Retina (tissue), 1 donor: ENCODE measurements around the gene FKBP5.
"Not testable (repeated sequence)": the region's sequence is repeated elsewhere in the genome, so short reads cannot be mapped to it uniquely, and the experiment has no call there.

Source experiments
- DNase-seq: peaks from one replicate; pipeline ENCODE4 v3.0.0-alpha.2; 2016

The FKBP5 gene

DNA sequence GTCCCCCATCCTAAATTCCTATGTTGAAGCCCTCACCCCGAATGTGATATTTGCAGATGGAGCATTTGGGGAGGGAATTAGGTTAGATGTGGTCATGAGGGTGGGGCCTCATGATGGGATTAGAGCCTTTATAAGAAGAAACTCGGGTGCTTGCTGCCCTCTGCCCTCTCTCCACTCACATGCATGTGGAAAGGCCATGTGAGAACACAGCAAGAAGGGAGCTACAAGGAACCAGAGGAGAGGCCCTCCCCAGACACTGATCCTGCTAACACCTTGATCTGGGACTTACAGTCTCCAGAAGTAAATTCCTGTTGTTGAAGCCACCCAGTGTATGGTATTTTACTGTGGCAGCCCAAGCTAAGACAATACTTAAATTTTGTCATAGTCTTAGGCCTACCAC is 106.4 kb downstream of the FKBP5 start:
- no peak for DNase-seq

DNA sequence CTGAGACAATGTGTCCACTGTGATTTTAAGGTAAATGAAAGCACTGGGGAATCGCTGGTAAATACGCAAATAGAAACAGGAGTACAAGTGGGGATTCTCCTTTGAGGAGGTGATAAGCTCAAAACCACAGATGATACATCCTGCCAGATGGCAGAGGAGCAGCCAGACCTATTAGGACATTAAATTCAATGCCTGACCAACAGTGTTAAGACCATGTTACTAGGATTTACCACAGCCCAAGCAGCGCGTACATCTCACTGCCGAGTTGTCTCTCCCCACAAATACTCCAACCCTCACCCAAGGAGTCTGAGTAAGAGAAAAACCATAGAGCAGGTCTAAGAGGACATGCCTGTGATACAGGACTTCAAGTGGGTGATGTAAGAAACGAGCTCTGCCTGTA is 107.1 kb downstream of the FKBP5 start:
- DNase-seq, result no peak

DNA sequence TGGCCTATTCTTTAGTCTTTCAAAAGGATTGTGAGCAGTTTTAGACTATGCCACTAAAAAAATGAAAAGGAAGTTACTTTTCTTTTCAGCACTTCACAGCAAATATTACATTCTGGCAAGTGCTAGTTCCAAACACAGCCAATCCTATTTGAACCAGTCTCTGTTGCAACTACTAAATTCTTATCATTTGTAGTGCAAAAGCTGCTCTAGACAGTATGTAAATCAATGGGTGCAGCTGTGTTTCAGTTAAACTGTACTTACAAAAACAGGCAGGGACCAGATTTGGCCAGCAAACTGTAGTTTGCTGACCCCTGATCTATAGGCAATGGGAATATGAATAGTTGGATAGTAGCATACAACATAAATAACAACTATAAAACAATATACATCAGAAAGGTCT is 107.9 kb downstream of the FKBP5 start:
- no peak for DNase-seq

DNA sequence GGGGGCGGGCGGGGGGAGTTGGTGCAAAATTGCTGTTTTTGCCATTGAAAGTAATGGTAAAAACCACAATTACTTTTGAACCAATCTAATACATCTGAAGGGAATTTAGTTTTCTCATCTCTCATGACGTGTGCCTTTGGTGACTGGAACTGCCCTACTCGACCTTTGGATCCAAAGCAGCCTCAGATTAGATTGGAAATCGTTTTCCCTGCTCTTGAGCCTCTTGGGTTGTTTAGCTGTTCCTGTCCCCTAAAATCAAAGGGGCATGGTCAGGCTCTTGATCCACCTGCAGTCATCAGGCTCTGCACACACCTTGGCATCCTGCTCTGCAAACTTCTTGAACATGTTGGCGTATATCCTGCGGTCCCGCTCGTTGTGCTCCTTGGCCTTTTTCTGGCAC is 112.0 kb downstream of the FKBP5 start:
- no peak for DNase-seq

DNA sequence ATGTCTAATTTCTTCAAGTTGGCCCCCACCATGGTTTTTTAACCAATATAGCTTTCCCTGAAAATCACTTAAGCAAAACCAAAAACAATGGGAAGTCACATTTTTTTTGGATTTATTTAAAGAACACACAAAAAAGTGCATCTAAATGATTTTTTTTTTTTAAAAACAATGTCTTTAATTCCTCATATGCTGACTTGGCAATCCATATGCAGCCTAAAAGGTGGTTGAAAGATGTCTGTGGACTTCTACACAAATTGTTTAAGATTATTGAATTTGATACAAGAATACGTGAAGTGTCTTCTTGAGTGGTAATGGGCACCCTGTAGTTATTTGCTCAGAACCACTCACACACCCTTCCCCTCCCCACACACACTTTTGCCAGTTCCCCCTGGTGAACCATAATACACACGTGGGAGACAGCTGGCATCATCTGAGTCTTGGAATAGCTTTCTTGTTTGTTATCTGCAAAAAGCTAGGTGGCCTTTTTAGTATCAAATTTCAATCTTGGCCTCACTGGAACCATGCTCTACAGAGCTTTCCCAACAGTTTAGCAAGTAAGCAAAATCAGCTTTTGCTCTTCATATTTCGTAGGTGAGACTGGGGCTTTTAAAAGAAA is 115.1 kb downstream of the FKBP5 start:
- DNase-seq, result no peak

DNA sequence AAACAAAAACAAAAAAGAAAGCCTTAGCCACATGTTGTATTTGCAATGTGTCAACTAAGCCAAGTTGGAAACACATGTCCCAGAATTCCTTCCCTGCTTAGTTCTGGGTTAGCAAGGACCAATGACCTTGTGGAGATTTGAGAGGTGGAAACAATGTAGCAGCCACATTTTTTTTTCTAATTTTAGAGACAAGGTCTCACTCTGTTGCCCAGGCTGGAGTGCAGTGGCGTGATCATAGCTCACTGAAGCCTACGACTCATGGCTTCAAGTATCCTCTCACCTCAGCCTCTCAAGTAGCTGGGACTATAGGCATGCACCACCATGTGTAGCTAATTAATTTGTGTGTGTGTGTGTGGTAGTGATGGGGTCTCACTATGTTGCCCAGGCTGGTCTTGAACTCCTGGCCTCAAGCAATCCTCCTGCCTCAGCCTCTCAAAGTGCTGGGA is 117.8 kb downstream of the FKBP5 start:
- not testable (repeated sequence) for DNase-seq

DNA sequence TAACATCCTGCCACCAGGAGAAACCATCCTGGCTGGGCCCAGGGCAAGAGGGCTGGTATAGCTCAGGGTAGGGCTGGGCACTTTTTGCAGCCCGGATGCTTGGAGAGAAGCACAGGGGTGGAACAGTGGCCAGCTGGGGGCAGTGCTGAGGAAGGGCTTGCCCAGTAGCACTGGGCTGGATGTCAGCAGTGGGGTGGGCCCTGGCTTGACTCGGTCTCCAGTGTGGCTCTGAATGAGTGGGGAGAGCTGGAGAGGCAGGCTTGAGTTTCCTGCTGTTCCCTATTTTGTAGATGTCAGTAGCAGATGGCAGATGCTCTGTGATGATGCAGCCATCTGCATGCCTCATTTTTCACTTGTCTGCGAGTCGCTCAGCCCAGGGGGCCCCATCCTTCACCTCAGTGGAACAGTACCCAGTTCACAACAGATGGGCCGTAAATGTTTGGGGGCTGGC is 119.7 kb downstream of the FKBP5 start:
- peak; percentile 28 for DNase-seq

DNA sequence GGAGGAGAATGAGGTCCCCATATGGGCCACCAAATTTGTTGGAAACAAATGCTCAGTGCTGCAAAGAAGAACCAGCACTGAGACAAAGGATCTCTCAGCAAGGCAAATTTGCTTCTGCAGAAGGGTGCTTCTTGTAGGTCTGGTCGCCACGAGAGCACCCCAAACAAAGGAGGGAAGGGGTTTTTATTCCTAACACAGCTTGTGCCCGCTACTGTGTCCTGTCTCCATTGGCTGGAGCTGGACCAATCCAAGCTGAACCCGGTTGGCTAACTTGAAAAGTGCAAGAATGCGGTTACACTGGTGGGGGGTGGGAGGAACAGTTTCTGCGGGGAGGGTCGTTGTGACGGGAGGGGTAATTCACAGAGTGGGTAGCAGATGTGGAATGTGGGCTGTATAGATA is 121.9 kb downstream of the FKBP5 start:
- DNase-seq, result no peak

DNA sequence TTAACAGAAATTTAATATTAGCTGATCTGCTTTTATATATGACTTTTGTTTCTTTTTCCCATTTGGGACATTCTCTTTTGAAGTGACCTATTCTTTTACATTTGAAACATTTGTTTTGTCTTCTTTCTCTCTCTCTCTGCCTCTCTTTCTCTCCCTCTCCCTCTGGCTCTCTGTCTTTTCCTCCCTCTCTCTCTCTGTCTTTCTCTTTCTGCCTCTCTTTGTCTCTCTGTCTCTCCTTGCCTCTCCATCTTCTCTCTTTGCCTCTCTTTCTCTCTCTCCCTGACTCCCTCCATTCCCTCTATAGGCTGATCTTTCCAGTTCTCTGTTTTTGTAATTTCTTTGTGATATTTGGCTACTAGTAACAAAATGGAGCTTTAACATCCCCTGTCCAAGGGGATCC is 124.0 kb downstream of the FKBP5 start:
- no peak for DNase-seq

DNA sequence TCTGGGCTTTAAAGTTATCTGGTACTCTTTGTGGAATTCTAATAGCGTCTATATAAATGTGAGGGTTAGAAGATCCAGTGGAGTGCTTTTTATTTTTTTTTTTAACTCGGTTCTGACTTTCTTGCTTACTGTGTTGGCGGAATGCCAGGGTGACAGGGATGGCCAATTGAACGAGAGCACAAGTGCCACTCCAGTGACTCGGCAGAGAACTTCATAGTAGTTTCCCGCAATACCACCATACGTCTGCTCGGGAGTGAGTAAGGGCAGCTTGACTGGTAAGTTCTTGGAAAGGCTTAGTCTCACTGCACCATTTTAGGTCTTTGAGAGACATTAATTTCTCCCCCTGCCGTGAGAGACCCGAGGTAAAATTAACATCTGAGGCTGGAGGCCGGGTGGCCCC is 126.7 kb downstream of the FKBP5 start:
- no peak for DNase-seq

DNA sequence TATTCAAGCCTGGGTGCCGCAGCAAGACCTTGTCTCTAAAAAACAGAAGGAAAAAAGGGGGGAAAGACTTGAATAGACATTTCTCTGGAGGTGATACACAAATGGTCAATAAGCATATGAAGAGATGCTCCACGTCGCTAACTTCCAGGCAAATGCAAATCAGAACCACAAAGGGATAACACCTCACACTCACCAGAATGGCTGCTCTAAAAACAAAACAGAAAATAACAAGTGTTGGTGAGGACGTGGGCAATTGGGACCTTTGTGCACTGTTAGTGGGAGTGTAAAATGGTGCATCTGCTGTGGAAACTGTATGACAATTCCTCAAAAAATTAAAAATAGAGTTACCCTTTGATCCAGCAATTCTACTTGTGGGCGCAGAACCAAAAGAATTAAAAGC is 127.6 kb downstream of the FKBP5 start:
- DNase-seq, result no peak

DNA sequence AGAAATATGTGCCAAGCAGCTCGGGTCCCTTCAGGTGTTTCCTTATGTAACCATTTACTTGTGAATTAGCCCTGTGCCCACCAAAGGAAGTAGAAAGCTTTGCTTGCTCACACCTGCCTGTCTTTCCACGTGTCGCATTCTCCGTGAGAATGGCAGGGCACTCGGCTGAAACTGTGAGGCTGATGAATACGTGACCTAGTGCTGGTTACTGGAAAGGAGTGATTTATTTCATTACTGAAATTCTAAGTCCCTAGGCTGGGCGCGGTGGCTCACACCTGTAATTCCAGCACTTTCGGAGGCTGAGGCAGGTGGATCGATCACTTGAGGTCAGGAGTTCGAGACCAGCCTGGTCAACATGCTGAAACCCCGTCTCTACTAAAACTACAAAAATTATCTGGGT is 130.1 kb downstream of the FKBP5 start:
- no peak for DNase-seq

DNA sequence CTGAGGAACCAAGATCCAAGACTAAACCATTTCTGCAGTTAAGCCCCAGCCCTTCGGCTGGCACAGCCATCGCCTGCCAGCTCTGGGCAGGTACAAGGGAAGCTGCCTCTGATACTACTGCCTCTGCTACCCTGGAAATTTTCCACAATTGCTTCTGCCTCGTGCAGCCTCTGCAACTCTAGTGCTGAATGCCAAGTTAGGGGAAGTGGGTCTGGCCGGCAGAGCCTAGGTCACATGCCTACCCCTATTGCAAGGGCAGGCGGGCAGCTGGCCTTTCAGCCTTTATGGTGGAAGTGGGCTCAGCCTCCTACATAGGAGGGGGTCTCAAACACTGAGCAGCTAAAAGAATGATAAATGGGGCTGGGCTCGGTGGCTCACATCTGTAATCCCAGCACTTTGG is 131.5 kb downstream of the FKBP5 start:
- DNase-seq, result no peak

DNA sequence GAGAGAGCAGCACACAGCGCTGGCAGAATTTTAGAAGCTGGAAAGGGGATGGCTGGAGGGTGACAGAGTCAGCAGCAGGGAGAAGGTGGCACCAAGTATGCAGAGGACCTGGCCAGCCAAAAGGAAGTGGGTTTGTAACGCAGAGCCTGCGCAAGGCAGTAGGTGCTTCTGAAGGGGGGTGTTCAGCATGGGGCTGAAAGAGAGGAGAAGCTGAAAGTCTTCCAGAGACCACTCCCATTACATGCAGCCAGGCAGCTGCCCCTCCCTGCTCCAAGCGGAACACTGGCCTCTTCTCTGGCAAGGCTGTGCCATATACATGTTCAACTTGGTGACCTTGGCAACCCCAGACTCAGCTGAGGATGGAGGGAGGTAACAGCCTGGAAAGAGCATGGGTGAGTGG is 133.9 kb downstream of the FKBP5 start:
- no peak for DNase-seq

DNA sequence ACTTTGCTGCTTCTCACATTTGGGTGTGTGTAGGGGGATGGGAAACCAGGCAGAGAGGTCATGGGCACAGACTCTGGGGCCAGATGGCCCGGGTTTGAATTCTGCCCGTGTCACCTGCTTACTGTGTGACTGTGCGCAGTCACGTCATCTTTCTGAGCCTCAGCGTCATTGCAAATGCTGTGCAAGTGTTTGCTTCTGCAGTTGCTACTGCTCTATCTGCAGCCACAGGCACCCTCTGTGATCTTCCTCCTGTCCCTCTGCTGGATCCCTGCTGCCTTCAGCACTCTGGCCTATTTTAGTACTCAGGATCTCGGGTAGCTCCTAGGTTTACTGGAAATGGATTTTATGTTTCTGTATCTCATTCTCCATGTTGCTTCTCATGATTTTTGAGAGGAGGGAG is 135.4 kb downstream of the FKBP5 start:
- no peak for DNase-seq

DNA sequence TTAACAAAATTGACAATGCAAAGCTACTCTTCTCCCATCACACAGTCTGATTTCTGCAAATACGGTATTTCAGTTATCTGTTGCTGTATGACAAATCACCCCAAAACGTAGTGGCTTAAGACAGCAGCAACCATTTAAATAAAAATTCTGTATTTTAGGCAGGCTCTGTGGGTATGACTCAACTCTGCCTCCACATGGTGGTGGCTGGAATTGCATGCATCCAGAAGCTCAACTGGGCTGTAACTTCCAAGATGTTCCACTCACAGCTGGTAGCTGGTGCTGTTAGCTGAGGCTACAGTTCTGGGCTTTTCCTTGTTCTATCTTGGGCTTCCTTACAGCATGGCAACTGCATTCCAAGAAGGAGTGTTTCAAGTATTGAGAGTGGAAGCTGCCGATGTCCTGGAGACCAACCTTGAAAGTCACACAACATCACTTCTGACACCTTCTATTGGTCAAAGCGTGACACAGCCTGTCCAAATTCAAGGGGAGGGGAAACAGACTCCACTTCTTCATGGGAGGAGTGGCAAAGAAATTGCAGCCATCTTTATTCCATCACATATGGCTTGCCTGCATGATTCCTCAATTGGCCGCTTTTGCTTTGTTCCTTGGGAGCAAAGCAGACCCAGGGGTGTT is 136.3 kb downstream of the FKBP5 start:
- no peak for DNase-seq

DNA sequence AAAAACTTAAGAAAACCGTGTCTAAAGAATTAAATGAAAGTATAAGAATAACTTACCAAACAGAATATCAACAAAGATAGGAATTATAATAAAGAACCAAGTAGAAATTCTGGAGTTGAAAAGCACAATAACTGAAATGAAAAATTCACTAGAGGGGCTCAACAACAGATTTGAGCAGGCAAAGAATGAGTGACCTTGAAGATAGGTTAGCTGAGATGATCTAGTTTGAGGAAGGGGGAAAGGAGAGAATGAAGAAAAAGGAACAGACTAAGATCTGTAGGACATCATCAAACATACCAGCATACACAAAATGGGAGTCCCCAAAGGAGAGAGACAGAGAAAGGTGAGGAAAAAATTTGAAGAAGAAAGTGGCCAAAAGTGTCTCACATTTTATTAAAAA is 138.3 kb downstream of the FKBP5 start:
- DNase-seq, result no peak

DNA sequence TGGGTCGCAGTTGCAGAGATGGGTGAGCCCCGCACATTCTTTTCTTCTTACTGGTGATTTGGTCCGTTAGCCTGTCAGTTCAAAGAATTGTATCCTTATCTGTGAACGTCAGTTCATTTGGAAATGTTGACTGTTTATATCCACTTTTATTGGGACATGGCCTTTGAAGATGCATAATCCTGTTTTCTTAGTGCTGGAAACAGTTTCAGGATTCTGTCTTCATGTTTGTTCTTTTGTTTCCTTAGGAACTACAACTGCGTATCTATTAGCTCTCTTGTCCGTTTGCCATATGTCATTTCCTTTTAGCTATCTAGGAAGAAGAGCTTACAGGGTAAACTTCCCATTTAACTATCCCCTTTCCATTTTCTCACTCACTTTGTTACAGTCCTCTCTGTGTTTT is 141.0 kb downstream of the FKBP5 start:
- DNase-seq, result no peak

DNA sequence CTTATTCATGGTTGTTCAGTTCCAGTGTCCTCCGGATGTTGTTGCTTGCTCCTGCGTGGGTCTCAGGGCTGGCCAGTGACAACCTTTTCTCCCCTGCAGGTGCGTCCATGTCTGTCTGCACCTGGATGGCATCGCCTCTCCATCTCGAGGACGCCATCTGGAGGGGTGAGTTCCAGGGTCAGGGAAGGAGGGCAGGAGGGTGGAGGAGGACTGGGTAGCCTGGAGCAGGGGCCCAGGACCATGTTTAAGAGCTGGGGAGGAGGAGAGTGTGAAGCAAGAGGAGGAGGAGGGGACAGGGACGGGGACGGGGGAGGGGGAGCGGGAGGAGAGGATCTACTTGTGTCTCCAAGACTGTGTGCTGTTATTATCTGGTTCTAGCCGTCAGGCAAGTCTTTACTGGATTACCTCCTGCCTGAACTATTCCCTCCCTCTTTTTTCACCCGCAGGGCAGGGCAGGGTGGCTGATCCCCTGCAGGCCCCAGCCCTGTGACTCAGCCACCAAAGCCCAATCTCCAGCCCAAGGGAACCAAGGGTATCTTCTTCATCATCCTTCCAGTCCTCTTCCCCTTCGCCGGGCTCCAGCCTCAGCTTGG is 143.8 kb downstream of the FKBP5 start:
- DNase-seq, result no peak

DNA sequence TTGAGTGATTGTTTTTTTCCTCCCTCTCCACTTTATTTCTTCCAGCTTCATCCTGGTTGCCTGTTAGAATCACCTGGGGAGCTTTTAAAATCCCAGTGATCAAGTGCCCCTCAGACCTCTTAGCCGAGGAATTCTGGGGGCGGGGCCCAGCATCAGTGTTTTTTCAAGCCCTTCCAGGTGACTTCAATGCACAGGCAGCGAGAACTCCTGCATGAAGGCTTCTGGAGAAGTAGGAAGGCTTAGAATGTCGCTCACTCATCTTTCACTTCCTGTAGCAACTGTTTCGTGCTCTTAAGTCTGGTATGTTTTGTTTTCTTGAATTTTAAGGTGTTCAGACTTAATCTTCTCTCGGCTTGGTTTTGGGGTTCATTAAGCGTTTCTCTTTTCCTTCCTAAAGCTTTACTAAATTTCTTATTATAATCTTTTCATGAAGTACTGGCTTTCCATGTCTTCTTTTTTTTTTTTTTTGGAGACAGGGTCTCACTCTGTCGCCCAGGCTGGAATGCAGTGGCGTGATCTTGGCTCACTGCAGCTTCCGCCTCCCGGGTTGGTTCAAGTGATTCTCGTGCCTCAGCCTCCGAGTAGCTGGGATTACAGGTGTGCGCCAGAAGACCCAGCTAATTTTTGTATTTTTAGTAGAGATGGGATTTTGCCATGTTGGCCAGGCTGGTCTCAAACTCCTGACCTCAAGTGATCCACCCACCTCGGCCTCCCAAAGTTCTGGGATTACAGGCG is 145.1 kb downstream of the FKBP5 start:
- DNase-seq, result no peak

DNA sequence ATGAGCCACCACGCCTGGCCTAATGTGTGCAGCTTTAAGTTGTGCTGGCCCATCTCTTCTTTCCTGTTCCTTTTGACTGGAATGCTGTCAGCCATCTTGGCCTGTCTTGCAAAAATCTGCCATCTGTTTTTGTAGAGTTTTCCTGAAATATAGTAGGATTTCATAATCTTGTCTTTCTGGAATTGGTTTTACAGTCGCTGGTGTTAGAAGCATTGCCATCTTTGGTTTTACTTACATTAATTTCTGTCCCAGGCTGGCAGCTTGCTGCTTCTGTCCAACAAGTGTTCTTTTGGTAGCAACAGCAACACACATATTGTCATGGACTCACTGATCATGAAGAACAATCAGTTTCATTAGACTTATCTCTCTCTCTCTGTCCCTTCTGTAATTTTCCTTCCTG is 146.9 kb downstream of the FKBP5 start:
- no peak for DNase-seq

DNA sequence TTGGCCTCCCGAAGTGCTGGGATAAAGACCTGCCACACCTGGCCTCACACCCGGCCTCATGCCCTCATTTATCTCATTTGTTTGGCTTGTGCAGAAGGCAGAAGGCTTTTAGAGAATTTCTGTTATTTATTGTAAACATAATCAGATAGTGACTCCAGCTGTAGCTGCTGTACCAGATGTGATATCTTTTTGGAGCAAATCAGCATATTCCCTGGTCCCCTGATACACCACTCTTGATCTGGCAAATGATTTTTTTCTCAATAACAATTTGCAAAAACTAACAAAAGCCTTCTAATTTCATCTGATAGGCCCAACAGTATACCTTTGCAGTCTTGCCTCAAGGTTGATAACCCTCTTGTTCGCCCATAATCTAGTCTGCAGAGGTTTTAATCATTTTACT is 149.5 kb downstream of the FKBP5 start:
- no peak for DNase-seq

DNA sequence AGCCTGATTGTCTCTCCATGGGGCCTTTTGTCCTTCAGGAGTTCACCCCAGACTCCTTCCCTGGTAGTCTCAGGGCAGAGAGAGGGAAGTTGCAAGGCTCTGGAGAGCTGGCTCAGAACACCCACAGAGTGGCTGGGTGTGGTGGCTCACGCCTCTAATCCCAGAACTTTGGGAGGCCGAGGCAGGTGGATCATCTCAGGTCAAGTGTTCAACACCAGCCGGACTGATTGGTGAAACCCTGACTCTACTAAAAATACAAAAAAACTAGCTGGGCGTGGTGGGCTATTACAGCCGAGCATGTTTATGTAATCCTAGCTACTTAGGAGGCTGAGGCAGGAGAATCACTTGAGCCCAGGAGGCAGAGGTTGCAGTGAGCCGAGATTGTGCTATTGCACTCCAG is 152.9 kb downstream of the FKBP5 start:
- DNase-seq, result not testable (repeated sequence)
